ENCODE results near the gene RAB14.

The RAB14 gene

DNA sequence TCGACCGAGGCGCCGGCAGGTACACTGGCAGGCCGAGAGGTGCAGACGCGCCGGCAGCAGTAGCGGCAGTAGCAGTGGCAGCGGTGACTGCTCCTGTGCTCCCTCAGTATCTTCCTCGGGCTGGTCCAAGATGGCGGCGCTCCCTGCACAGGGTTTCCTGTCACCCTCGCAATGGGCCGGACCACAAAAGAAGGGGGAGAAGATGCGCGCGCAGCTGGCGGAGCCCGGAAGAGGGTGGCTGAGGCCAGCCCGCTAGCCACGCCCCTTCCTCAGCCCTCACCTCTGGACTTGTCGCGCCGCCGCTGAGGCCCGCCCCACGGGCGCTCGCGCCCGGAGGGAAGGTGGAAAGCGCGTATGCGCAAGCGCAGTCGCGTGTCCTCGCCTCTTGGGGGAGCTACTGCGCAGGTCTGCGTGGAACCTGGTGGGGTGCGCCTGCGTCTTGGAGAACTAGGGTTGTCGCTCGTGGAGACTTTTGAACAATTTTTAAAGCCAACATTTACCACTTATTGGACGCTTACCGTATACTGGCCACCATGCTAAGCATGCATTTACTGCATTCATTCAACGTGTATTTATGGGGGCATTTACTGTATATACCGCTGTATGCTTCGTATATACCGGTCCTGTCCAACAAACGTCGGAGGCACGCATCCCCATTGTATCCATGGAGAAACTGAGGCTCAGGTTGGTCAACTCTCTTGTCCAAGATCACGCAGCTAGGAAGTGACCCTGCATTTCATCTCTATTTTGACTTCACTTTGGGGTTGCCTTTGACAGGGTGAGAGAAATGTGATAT is at the start of gene RAB14:
TSS of gene RAB14 (minus strand) at position 132 of the 796 bp plus-strand sequence. CDS start 8,457 bp downstream, outside the sequence.
- DNase-seq (ENCODE audit: low spot score): peak; percentile 100

DNA sequence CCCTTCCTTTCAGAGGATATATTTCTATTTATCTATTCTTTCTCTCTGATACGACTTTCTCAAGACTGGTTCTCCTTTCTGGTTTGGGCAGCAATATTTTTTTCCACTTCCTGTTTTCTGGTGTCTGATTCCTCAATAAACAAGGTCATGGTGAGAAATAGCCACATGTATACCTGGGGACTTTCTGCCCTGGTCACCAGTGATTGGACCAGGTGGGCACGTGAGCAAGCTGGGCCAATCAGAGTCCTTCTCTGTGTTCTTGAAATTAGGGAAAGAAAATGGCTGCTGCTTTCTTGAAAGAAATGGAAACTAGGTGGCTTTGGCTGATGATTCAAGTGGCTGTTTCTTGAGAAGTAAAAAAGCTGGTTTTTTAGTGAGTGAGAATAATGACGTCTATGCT is 47.9 kb upstream of the RAB14 start:
- DNase-seq (ENCODE audit: low spot score): no peak

DNA sequence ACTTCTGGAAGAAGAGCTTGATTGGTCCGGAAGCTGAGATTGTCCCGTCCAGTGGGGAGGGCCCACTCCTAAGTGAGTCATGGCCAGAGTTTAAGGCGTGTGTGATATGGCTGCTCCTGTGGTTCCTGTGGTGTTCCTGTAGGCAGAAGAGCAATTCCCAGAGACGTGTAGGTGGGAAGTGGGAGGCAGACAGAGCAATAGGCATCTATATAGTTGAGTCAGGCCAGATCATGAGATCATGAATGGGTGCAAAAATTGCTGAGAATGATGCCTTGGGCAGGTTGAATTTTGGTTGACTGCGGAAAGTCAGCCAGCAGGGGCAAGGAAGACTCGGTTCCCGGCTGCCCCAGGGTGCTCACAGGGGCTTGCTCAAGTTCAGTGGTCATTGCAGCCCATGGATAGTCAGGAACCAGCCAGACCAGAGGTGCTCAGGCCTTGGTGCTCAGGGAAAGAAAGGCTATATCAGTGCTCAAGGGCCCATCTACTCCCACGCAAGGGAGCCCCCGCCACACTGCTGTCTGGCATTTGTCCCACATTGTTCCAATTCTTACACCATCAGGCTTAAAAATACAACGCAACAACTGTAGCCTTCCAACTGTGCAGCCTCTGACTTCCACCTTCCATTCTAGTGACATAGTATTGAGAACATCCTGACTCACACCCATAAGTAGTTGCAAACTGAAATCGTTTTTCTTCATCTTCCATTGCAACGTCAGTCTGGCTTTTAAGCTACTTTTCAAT is 45.3 kb upstream of the RAB14 start:
- DNase-seq (ENCODE audit: low spot score): no peak

DNA sequence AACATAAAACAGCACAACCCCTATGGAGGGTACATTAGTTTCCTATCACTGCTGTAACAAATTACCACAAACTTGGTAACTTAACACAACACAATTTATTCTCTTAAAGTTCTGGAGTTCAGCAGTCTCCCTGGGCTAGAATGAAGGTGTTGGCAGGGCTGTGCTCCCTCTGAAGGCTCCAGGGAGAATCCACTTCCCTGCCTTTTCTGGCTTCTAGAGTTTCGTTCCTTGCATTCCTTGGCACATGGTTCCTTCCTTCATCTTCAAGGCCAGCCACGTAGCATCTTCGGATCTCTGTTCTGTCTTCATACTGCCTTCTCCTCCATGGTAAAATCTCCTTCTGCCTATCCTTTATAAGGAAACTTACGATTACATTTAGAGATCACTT is 41.3 kb upstream of the RAB14 start:
- DNase-seq (ENCODE audit: low spot score): no peak

DNA sequence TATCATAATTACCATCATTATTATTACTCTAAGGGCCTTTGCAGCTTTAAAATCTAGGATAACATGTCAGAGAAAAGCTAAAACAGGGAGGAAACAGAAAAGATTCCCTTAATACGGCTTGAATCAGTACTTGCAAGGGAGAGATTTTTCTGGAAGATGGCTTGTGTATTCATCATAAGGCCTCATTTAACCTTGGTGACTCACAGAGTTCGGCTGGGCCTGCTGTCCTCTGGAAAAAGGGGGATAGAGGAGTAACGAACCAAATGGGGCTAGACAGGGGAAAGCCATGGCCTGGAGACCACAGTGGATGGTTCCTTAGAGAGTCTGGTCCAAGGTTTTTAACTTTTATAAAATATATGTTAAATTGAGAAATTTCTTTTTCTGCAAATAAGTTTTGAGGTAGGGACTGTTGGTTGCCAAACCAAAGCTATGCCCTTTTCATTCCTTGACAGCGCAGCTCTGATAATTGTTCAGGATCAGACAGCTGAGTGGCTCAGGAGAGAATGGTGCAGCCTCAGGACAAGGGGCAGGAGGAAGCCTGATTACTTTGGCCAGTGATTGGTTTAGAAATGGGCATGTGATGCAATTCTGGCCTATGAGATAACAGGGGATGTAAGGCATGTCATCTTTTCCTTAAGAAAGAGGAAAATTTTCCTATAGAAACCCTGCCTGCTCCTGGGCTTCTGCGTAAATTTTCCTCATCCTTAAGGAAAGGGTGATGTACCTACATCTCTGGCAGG is 40.7 kb upstream of the RAB14 start:
- peak; percentile 34 for DNase-seq (ENCODE audit: low spot score)

DNA sequence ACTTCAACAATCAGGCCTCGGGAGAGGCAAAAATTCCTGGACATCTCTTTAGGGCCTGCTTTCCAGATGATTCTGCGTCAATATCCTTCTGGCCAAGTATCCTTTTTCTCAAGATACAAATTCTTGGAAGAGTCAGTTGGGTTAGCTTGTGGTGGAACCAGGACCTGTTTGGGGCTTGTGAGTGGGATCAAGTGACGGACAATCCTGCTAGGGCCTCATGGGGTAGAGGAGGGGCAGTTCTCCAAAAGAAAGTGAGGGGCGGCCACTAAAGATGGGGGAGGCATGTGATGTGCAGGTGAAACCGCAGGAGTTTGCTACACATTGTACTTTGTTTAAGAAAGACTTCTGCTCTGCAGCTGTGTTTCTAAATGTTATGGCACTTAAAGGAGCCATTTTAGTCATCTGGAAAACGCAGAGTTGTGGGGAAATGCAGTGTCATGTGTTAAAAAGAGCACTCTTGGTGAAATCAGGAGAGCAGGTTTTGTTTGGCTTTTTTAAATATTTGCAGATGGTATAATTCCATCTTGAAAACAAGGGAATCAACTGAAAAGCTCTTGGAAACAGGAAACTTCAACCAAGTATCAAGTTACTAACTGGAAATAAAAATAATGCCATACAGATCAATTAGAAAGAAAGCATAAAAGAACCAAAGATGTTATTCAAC is 38.9 kb upstream of the RAB14 start:
- DNase-seq (ENCODE audit: low spot score): no peak

DNA sequence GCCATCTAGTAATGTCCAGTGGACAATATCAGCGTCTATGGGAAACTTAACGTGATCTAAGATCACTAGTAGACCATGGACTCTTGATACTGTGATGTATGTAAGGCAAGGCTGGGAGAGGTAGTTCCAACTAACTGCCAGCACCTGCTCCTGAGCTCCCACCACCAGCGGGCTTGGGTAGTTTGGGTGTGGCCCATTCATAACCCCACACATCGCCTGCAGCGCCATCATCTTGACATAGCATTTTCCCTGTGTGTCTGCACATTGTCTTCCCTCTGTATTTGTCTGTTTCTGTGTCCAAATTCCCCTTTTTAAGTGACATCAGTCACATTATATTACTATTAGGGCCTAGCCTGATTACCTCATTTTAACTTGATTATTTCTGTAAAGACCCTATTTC is 38.2 kb upstream of the RAB14 start:
- DNase-seq (ENCODE audit: low spot score): no peak

DNA sequence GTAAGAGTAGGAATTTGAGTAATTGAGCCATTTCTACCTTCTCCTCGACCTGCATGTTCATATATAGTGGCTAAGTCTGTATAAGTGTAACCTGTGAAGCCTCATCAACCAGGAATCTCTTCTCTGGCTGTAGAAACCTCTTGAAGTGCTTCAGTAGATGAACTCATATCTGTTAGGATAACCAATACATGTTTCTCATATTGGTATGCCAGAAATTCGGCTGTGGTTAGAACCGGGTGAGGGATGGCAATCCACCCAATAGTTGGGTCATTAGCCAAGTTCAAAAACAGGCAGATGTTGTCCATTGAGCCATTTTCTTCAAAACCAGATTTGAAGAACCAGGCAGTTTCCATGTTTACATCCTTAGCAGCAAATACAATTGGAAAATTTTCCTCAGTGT is 37.4 kb upstream of the RAB14 start:
- DNase-seq (ENCODE audit: low spot score): no peak

DNA sequence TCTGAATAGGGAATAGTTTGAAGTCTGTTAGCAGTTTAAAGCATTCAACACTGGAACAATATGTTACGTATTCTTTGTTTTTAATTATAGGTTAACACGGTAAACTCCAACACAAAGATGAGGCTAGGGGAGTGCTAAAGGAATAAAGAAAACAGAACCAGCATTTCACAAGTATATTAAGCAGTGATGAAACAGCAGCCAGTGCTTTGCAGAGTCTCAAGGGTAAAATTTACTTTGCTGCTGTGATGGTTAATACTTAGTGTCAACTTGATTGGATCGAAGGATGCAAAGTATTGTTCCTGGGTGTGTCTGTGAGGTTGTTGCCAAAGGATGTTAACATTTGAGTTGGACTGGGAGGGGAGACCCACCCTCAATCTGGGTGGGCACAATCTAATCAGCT is 36.2 kb upstream of the RAB14 start:
- no peak for DNase-seq (ENCODE audit: low spot score)

DNA sequence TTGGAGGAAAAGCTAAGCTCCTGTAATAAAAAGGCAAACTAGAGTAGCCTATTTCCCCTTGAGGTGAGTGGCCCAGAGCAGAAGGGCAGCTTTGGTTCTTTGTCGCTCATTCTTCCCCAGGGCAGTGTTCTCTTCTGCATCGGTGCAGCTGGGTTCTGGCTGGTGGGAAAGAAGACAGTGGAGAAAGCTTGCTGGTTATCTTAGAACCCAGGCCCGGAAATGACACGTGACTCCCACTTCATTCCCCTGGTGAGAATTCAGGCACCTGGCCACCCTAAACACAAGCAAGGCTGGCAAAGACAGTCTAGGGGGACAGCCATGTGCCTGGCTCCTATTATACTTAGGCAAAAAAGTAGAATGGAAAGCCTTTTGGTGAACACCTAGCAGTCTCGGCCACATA is 33.8 kb upstream of the RAB14 start:
- DNase-seq (ENCODE audit: low spot score): no peak

DNA sequence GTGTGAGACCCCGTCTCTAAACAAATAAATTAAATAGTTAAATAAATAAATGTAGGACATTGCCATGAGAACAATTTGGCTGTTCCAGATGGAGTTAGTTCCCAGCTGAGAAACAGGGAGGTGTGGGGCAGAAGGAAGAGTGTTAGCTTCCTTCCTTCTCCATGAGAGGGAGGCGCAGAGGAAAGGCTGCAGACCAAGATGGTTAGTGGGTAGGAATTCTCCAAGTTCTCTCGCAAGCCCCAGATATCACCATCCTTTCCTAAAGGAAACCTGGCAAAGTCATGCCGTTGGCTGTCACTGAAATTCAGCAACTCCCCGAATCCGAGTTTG is 33.1 kb upstream of the RAB14 start:
- DNase-seq (ENCODE audit: low spot score): no peak

DNA sequence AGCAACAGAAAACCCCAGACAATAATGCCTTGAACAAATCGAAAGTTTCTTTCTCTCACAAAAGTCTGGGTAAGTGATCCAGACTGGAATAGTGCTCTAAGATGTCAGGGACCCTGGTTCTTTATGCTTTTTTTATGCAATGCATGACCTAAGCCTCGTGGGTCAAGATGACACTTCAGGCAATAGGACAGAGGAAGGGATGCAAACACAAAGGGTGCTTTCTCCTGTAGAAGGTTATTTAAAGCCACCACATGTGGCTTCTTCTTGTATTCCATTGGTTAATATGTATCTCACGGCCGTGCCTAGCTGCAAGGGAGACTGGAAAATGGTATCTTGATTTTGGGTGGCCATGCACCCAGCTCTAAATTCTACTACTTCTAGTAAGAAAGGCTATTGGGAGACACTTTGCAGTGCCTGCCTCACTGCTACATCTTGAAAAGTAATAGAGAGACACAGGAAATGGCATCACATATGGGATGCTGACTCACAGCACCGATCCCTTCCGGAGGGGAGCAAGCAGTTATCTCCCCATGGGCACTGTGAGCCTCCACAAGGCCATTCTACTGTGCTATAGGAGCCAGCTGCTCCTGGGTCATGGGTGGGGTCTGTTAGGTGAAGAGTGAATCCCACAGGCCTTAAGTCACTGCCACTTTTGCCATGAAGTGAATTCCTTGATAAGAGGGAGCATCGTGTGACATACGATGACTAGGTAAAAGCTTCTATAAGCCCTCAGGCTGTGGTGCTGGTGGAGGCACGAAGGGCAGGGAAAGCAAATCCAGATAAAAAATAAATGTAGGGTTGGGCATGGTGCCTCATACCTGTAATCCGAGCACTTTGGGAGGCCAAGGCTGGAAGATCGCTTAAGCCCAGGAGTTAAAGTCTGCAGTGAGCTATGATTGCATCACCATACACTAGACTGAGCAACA is 32.5 kb upstream of the RAB14 start:
- DNase-seq (ENCODE audit: low spot score): peak; percentile 41

DNA sequence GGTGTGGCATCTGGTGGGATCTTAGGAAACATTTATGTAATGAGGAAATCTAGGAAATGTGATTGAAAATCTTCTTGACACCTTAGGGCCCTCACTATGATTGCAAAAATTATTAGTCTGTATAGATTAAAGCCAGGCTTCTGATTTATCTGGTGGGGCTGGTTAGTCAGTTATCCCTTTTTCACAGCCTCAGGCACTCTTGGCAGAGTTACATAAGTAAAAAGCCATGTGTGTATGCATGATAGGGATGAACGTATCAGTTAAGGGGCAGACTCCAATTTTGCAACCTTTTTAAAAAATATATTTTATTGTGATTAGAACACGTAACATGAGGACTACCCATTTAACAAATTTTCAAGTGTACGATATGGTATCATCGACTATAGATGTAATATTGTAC is 30.6 kb upstream of the RAB14 start:
- DNase-seq (ENCODE audit: low spot score): no peak

DNA sequence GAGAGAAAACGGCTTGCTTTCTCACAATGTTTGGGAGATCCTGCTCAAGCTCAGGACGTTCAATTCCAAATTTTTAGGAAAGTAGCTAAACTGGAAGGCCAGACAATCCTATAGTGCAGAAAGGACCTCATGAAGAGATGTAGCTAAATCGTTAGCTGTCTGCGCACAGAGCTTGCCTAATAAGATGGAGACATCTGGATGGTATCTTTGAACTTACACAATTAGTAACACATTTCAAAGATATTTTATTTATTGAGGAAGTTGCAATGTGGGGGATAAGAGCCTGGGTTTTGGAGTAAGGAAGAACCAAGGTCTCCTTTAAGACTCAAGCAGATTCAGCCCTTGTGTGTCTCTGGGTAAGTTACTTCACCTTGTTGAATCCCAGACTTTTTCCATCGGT is 28.6 kb upstream of the RAB14 start:
- DNase-seq (ENCODE audit: low spot score): no peak

DNA sequence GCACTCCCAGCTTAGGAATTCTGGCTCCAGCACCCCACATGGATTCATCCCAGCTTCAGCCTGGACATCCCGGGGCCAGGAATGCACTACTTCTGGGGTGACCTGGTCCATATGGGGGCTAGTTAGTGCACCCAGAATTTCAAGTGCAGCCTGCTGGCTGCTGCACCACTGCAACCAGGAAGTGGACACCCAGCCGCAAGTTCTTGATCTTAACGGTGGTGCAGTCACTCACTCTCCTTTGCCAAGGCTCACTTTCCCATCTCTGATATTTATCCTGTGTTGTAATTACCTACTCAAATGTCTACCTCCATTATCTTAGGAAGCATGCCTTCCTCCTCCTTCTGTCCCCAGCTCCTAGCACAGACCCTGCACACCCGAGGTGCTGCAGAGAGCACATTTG is 26.2 kb upstream of the RAB14 start:
- DNase-seq (ENCODE audit: low spot score): no peak

DNA sequence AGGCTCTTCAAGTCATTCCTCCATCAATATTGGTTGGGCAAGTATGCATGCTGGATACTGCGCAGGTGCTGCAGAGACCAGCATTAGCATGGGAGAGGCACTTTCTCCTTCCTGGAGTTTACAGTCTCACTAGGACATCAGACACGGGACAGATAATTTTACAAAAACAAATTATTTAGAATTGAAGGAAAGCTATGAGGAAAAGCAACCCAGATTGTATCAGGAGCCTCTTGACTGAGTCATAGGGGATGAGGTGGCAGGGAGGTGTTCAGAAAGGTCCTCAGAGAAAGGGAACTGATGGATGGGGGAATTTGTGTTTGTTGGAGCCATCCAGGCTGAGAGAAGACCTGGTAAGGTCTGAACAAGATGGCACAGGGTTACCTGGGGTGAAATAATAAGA is 24.5 kb upstream of the RAB14 start:
- DNase-seq (ENCODE audit: low spot score): peak; percentile 29

DNA sequence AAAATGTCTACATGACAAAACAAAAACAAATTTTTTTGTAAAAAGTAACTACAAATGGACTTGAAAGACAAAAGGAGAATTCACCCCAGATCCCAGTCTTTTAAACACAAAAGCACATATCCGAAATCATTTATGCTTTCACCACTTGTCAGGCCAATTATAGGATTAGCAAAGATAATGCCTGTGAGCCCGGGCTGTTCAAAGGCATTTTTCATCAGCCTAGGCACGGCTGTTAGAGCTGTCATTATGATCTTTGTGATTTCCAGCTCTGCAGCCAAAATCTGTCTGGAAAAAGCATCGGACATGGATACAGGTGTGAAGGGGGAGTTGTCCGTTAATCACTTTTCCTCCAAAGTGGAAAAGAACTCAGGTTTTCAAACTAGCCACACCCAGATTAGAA is 23.6 kb upstream of the RAB14 start:
- no peak for DNase-seq (ENCODE audit: low spot score)

DNA sequence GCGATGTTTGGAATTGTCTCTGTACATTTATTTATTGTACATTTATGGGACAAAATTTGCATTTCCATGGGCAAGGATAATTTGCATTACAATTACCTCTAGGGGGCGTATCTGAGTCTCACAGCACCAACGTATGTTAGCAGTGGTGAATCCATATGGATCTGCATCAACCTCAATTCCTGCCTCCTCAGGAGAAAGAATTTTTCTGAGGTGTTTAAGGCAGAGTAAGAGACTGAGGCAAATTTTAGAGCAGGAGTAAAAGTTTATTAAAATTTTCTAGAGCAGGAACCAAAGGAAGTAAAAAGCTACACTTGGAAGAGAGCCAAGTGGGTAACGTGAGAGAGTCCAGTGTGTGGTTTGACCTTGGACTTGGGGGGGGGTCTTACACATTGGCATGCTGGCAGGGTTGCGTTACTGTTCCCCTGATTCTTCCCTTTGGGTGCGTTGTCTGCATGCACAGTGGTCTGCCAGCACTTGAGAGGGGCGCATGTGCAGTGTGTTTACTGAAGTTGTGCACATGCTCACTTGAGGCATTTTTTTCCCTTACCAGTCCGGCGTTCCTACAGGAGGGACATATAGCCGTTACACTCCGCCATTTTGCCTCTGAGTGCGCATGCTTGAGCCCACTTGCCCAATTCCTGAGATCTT is 21.0 kb upstream of the RAB14 start:
- DNase-seq (ENCODE audit: low spot score): peak; percentile 27

DNA sequence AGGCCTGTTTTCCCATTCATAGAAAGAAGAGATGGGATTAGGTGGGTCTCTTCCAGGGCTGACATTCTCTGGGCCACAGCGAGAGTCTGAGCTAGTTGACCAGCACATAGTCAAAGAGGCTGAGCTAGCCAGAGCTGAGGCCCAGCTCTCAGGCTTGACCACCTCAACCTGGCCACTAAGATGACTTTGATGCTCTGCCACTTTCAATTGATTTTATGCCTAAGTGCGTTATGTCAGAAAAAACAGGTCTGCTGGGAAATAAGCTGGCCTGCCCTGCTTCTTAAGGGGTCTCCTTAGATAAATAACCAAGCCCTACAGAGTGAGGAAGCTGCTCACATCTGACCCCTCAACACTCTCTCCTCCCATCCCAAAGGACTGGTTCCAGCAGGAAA is 20.0 kb upstream of the RAB14 start:
- no peak for DNase-seq (ENCODE audit: low spot score)

DNA sequence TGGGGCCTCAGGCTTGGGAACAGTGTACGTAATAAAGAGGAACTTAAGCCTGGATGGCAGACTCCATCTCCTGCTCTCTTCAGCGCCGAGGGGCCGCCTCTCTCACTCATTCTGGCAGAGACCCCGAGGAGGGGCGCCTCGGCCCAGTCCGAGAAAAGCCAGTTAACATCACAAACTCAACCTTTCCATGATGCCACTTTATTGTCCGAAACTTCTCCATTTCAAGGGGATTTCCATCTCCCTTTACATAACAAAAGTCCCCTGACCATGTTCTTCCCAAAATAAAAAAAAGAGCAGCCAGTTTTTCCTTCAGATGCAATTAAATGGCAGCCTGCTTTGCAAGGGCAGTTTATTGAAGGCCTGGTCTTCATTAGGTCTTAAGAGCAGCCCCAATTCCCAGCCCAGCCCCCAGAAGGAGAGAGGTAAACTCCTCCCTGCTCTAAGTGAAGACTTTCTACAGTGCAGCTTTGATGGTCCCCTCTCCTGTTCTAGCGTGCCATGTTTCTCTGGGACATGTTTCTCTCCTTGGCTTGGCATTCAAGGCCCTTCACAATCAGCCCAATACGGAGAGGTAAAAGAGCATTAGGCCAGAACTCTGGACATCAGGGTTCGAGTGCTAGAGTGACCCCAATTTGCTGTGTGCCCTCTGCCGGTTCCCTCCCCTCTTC is 19.5 kb upstream of the RAB14 start:
- DNase-seq (ENCODE audit: low spot score): no peak
